HuH-7 (cell line): ENCODE measurements around the gene SECTM1.

ENCODE experiments used
- DNase-seq: peaks from one replicate; pipeline ENCODE4 v3.0.0; 2011; ENCODE audit warnings: low spot score

SECTM1 gene

GRCh38 chr17:82328141-82328993 is 5.2 kb downstream of the SECTM1 start:
- peak; percentile 92 for DNase-seq

DNA sequence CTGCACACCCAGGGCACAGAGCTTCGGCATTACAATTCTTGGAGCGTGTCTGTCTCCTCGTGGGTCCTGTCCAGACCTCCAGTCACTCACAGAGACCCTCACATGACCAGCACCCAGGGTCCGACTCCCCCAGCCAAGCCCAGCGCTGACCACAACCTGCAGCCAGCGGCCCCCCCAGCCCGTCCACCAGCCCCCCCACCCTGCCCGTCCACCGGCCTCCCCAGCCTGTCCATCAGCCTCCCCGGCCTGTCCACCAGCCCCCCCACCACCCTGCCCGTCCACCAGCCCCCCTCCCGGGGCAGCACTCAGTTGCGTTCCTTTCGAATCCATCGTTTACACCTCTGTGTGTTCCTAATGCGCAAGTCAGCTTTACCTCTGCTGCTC is 5.8 kb downstream of the SECTM1 start:
- no peak for DNase-seq

GRCh38 chr17:82327289-82327688 is 6.3 kb downstream of the SECTM1 start:
- no peak for DNase-seq

- DNase-seq, result no peak
Measured at GRCh38 chr17:82325286-82326180, 8.0 kb downstream of the SECTM1 start.

DNA sequence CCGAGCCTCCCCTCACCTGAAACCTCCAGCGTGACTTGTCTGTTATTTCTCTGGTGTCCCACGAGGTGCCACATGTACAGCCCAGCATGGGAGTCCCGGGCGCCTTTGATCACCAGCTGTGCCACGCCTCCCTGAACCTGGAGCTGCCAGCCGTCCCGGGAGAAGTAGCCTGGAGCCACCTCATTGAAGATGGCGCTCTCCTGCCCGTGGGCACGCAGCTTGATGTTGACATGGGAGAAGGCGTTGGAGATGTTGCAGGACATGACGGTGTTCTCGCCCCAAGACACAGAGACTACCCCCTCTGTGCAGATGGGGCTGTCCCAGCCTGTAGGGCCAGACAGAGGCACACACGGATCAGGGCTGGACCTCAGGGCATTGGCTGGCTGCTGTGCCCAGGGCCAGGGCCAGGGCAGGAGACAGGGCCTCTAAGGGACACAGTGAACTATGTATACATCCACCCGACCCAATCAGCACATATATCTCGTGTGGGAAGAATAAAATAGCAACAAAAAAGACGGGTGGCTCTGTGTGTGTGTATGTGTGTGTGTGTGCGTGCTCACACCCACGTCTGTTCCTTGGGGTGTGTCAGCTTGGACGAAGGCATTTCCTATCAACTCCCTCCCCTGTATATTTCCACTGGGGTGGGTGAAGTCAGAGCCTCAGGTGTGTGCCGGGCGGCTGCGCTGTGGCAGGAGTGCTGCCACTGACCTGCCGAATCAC is 8.8 kb downstream of the SECTM1 start:
- no peak for DNase-seq

- DNase-seq, result no peak
Measured at GRCh38 chr17:82323514-82324234, 9.9 kb downstream of the SECTM1 start.

GRCh38 chr17:82322526-82323453 is 10.8 kb downstream of the SECTM1 start:
- DNase-seq, result no peak

DNA sequence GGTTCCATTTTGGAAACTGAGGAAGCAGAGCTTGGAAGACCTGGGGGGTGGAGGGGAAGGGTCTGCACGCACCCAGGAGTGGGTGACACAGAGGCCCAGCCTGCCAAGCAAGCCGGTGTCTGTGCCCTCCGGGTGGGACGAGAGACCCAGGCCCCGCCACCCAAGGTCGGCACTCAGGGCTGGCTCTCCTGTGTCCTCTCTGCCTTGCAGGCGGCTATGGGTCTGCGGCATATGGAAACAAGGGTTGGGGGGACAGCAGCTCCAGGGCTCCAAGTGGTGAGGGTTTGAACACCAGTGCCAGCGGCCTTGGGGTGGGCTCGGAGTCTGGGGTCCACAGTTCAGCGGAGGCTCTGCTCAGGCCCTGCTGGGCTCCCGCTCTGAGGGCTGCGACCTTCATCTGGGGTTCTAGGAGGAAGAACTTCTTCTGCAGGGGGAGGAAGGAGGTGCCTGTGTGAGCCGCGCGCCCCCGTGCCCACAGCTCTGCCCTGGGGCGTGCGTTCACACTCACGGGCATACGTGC is 11.6 kb downstream of the SECTM1 start:
- no peak for DNase-seq

- peak; percentile 85 for DNase-seq
Measured at GRCh38 chr17:82320956-82321927, 12.3 kb downstream of the SECTM1 start.

DNA sequence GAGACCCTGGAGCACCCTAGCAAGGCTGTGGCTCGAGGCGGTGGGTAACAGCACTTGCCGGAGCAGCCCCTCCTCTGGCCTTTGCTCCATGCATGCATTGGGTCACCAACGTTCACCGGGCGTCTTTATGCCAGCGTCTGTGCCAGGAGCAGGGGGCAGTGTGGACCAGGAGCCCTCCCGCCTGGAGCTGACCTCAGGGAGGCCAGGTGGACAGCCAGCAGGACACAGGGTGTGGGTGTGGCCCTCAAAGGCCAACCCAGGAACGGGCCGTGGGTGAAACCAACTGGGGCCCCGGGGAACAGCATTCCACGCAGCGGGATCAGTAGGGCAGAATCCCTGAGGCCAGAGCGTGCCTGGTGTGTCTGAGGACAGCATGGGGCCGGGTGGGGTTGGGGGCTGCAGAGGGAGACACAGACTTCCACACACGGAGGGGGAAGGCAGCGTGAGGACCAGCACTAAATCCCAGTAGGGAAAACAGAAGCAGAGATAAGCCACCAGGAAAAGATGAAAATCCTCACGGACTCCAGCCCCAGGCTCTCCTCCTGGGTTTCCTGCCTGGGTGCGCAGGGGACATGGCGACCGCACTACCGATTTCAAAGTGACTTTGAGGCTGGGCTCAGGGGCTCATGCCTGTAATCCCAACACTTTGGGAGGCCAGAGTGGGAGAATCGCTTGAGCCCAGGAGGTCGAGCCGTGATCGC is 13.3 kb downstream of the SECTM1 start:
- DNase-seq, result peak; percentile 74

GRCh38 chr17:82319619-82320062 is 13.9 kb downstream of the SECTM1 start:
- DNase-seq, result no peak

GRCh38 chr17:82318772-82319606 is 14.6 kb downstream of the SECTM1 start:
- DNase-seq, result no peak

GRCh38 chr17:82318169-82318498 is 15.4 kb downstream of the SECTM1 start:
- no peak for DNase-seq

GRCh38 chr17:82317394-82318168 is 16.0 kb downstream of the SECTM1 start, which contains the start of gene CD7:
TSS of gene CD7 (minus strand) at chr17:82317608. CDS start at chr17:82317495, 113 bp downstream.
- no peak for DNase-seq

- DNase-seq, result no peak
Measured at GRCh38 chr17:82316651-82317393, 16.7 kb downstream of the SECTM1 start.
